Stomach (tissue), 9 donors: ENCODE measurements around the gene CHRNG. TPM values are rescaled to one million over a fixed set of nuclear protein-coding genes. Genes with fewer than 3 reads are reported as not detected.

ENCODE experiments used
- DNase-seq, 2 donors: peaks; one replicate each; pipeline versions ENCODE4 v3.0.0 to v3.0.0-alpha.2; 2013 to 2019
- H3K27ac ChIP-seq, 5 donors: fragments of 200-600 bp in 4 of 5; sonication (generic) in 4 of 5; one replicate each; pipeline ENCODE4 v1.5.1; 2013 to 2019; ENCODE audit warnings: mild to moderate bottlenecking in 1 of 5, moderate library complexity in 1 of 5
- H3K27me3 ChIP-seq, 3 donors: fragments of 200-600 bp; sonication (generic); one replicate each; pipeline ENCODE4 v1.5.1; 2017 to 2019; ENCODE audit warnings: mixed run types in 1 of 3
- H3K36me3 ChIP-seq, 4 donors: fragments of 200-600 bp; sonication (generic); 1 replicate in 3 of 4; 2 replicates in 1 of 4; pipeline ENCODE4 v1.5.1; 2016 to 2019
- H3K4me1 ChIP-seq, 4 donors: fragments of 200-600 bp; sonication (generic); one replicate each; pipeline ENCODE4 v1.5.1; 2016 to 2019
- H3K4me3 ChIP-seq, 4 donors: fragments of 200-600 bp; sonication (generic) in 3 of 4; one replicate each; pipeline ENCODE4 v1.5.1; 2016 to 2019; ENCODE audit warnings: mild to moderate bottlenecking in 1 of 4
- H3K9me3 ChIP-seq, 4 donors: fragments of 200-600 bp; sonication (generic); one replicate each; pipeline ENCODE4 v1.5.1; 2016 to 2019
- EP300 ChIP-seq: sonication (generic); formaldehyde crosslinking; IDR thresholded peaks from one replicate; pipeline ENCODE4 v1.6.1; 2017; ENCODE audit warnings: antibody characterized with exemption
- POLR2A ChIP-seq, 4 donors: fragments of 450-650 bp; IDR thresholded peaks; one replicate each; pipeline ENCODE4 v1.6.1; 2016; ENCODE audit warnings: antibody characterized with exemption in 4 of 4, control low read depth in 2 of 4, mild to moderate bottlenecking in 1 of 4, moderate library complexity in 1 of 4
- POLR2AphosphoS5 ChIP-seq, 3 donors: sonication (generic); formaldehyde crosslinking; IDR thresholded peaks; one replicate each; pipeline ENCODE4 v1.6.1; 2016; ENCODE audit warnings: antibody characterized with exemption in 3 of 3
- WGBS, 5 donors: extraction: QIAGEN DNeasy Blood & Tissue Kit in 3 of 5; methylation state at CpG; one replicate each; pipeline versions ENCODE4 v1.1.5 to v1.1.7; 2013 to 2018; 5-methylcytosine and 5-hydroxymethylcytosine counted together
- intact Hi-C: fragments of 100-400 bp; cut with DNase I; formaldehyde crosslinking; loops from one replicate; pipeline ENCODE4 v1.15.1; 2023; ENCODE audit warnings: low total_unique reads
- polyA plus RNA-seq, 3 donors: library from polyadenylated mRNA; stranded (reverse); fragments of 200-250 nt; gene quantifications; one replicate each; pipeline ENCODE4 v1.2.3, GENCODE V29; 2013
- total RNA-seq, 5 donors: library from RNA; depleted of rRNA; stranded (reverse); fragments of >200 nt; gene quantifications; one replicate each; pipeline versions ENCODE4 v1.1.0 to v1.2.3, GENCODE V29; 2014 to 2016
- TF ChIP-seq, protein P1 (sequence below), 7 experiments: fragments of 450-650 bp in 4 of 7; fragments of 200-600 bp in 3 of 7; sonication (generic) in 3 of 7; IDR thresholded peaks; one replicate each; pipeline ENCODE4 v1.5.1; 2016 to 2019; ENCODE audit warnings: antibody characterized with exemption in 7 of 7, control low read depth in 2 of 7, mild to moderate bottlenecking in 1 of 7
- donor health status: healthy with polysubstance abuse.
- donor health status: Bipolar disorder and iron deficiency.
- donor health status: healthy.

The CHRNG gene
- total and polyA plus RNA-seq, 8 donors: not detected

DNA sequence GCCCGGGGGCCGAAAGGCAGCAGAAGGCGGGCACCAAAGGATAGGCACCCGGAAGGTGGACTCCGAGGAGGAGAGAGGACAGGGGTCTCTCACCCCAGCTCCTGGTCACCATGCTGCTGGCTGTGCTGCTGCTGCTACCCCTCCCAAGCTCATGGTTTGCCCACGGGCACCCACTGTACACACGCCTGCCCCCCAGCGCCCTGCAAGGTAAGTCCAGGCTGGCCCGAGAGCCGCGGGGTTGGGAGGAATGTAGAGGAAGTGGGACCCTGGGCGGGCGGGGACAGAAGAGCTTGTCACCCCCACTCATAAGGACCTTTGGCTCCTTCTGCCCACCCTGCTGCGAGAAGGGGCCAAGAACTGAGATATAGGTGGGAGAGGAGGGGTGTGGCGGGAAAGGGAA, 19.0 kb upstream of the CHRNG start:
- WGBS, 5 donors: 69 to 79% (median 73%) methylated on average over 14 to 15 of the region's 15 CpGs
- intact Hi-C loops: loop anchor here (5.0 kb wide), 1 partner anchor 83 kb away; no protein-coding TSS in a partner anchor

DNA sequence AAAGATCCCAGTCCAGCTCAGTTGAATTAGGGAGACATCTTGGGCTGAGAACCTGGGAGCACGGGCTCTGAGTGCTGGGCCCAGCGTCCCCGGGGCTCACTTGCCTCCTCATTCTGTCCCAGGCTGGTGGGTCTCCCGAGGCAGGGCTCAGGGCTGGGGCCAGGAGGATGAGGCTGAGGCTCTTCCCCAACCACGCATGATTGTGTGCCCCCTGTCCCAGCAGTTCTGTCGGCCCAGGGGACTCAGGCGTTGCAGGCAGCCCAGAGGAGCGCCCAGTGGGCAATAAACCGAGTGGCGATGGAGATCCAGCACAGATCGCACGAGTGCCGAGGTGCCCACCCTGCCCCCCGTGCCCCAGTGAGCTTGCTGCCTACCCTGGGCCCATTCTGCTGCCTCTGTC, 18.4 kb upstream of the CHRNG start:
- Histone ChIP-seq H3K36me3 (no peaks in the 10 kb centered on the region), H3K4me3 (no peak overlapping the region), H3K4me1 (peaks cover 34 to 46% (median 38%) of the 10 kb centered on the region in 4 donors), H3K27ac (no peak overlapping the region), H3K27me3 (peaks cover 32 to 86% (median 63%) of the 10 kb centered on the region in 3 donors), H3K9me3 (no peaks in the 10 kb centered on the region)
- 86 to 91% (median 90%) methylated on average over 11 to 14 of the region's 14 CpGs for WGBS, 5 donors
- TF ChIP-seq EP300 (no peak), POLR2A (IDR thresholded peaks at IDR 0.05) (no peak), POLR2AphosphoS5 (IDR thresholded peaks at IDR 0.05) (no peak)
- TF ChIP-seq, protein P1, sequence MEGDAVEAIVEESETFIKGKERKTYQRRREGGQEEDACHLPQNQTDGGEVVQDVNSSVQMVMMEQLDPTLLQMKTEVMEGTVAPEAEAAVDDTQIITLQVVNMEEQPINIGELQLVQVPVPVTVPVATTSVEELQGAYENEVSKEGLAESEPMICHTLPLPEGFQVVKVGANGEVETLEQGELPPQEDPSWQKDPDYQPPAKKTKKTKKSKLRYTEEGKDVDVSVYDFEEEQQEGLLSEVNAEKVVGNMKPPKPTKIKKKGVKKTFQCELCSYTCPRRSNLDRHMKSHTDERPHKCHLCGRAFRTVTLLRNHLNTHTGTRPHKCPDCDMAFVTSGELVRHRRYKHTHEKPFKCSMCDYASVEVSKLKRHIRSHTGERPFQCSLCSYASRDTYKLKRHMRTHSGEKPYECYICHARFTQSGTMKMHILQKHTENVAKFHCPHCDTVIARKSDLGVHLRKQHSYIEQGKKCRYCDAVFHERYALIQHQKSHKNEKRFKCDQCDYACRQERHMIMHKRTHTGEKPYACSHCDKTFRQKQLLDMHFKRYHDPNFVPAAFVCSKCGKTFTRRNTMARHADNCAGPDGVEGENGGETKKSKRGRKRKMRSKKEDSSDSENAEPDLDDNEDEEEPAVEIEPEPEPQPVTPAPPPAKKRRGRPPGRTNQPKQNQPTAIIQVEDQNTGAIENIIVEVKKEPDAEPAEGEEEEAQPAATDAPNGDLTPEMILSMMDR (IDR thresholded peaks at IDR 0.05): no peak
- intact Hi-C loops: loop anchor here (5.0 kb wide), 1 partner anchor 84 kb away; no protein-coding TSS in a partner anchor
- DNase-seq: no peak

More for the DNA sequence above, 19.0 kb upstream of the CHRNG start:
- no peak overlapping the region for H3K4me3 ChIP-seq
- H3K9me3 ChIP-seq: no peaks in the 10 kb centered on the region
- DNase-seq: no peak
- TF ChIP-seq POLR2AphosphoS5 (IDR thresholded peaks at IDR 0.05): no peak
- no peak for TF ChIP-seq EP300
- TF ChIP-seq POLR2A (IDR thresholded peaks at IDR 0.05): no peak
- TF ChIP-seq, protein P1 (IDR thresholded peaks at IDR 0.05): no peak
- H3K4me1 ChIP-seq: peaks cover 30 to 40% (median 33%) of the 10 kb centered on the region in 4 donors
- no peak overlapping the region for H3K27ac ChIP-seq
- H3K36me3 ChIP-seq: no peaks in the 10 kb centered on the region
- H3K27me3 ChIP-seq: peaks cover 32 to 79% (median 57%) of the 10 kb centered on the region in 3 donors

DNA sequence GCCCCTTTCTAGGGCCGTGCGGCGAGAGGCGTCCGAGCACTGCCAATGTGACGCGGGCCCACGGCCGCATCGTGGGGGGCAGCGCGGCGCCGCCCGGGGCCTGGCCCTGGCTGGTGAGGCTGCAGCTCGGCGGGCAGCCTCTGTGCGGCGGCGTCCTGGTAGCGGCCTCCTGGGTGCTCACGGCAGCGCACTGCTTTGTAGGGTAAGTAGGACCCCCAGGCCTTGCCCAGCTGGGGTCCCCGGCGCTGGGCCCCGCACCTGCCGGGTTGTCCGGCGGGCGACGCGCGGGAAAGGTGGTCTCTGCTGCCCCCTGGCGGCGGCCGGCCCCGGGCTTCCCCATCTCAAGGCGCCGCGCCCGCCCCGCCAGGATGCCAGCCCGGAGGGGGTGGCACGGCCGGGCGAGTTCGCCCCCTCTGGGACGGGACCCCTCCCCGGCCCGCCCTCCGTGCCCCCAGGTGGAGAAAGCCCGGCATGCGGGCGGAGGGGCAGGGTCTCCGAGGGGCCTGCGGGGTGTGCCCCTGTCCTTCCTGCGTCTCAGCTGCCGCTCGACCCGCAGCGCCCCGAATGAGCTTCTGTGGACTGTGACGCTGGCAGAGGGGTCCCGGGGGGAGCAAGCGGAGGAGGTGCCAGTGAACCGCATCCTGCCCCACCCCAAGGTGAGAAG, 17.4 kb upstream of the CHRNG start:
- peak; percentile 66 to 80 for DNase-seq
- TF ChIP-seq, protein P1 (IDR thresholded peaks at IDR 0.05): peak in 5 of 7 experiments; percentile 15 to 94 (median 86)
- no peak for TF ChIP-seq POLR2A (IDR thresholded peaks at IDR 0.05)
- WGBS, 5 donors: 0 to 12% (median 5%) methylated on average over 2 to 66 of the region's 66 CpGs
- Histone ChIP-seq H3K27me3 (peaks cover 32 to 95% (median 70%) of the 10 kb centered on the region in 3 donors), H3K9me3 (no peaks in the 10 kb centered on the region), H3K27ac (no peak overlapping the region), H3K36me3 (no peaks in the 10 kb centered on the region), H3K4me1 (peaks cover 34 to 47% (median 38%) of the 10 kb centered on the region in 4 donors), H3K4me3 (peak overlapping the region; percentile 20 to 49 (median 32))
- intact Hi-C loops: loop anchor here (5.0 kb wide), 1 partner anchor 85 kb away; no protein-coding TSS in a partner anchor

- Histone ChIP-seq H3K27ac (no peak overlapping the region), H3K27me3 (peaks cover 32 to 96% (median 70%) of the 10 kb centered on the region in 3 donors), H3K4me1 (peaks cover 34 to 47% (median 38%) of the 10 kb centered on the region in 4 donors), H3K4me3 (peak overlapping the region in 3 of 4 donors; percentile 26 to 49 (median 37)), H3K9me3 (no peaks in the 10 kb centered on the region), H3K36me3 (no peaks in the 10 kb centered on the region)
- DNase-seq: no peak
- 15 to 32% (median 19%) methylated on average over 17 to 46 of the region's 46 CpGs for WGBS, 5 donors
- TF ChIP-seq EP300: no peak
- intact Hi-C loops: loop anchor here (5.0 kb wide), 1 partner anchor 86 kb away; no protein-coding TSS in a partner anchor
Observed at GRCh38 chr2:232522623-232523401, 16.7 kb upstream of the CHRNG start.
